Renal cortex interstitium (tissue), 11 donors: ENCODE data around the gene MRM3. TPM values are rescaled to one million over a fixed set of nuclear protein-coding genes. Genes with fewer than 3 reads are reported as not detected.
A peak's percentile ranks its signal among the peaks of the same experiment; 100 is the strongest.
"Not testable (repeated sequence)": the region's sequence is repeated elsewhere in the genome, so short reads cannot be mapped to it uniquely, and the experiment has no call there.

Experiments used
- DNase-seq, 11 donors: peaks; one replicate each; pipeline ENCODE4 v3.0.0-alpha.2; 2013; ENCODE audit warnings: low read depth in 9 of 11, low spot score in 4 of 11; ENCODE audit errors: extremely low read depth in 1 of 11
- polyA plus RNA-seq, 3 donors: library from polyadenylated mRNA; unstranded; fragments of 120-200 nt; gene quantifications; one replicate each; pipeline ENCODE4 v1.2.1, GENCODE V29; 2013; ENCODE audit not compliant: insufficient read length in 3 of 3

Gene MRM3
- polyA plus RNA-seq, 3 donors, result 20.0 to 20.7 (median 20.1) TPM

GRCh38 chr17:751269-752001, 30.7 kb upstream of the MRM3 start:
- peak in 3 of 11 donors; percentile 7 to 12 (median 11) for DNase-seq

GRCh38 chr17:752002-752619, 30.0 kb upstream of the MRM3 start, which contains the start of gene GEMIN4:
GEMIN4 (minus strand) TSS chr17:752264; CDS start chr17:752142, 122 bp downstream.
- DNase-seq, result peak; percentile 78 to 91 (median 89)

- DNase-seq, result peak in 7 of 11 donors; percentile 43 to 66 (median 49)
Observed at GRCh38 chr17:752620-753219, 29.4 kb upstream of the MRM3 start.

- no peak for DNase-seq
Observed at GRCh38 chr17:753418-753817, 28.7 kb upstream of the MRM3 start.

- DNase-seq, result not testable (repeated sequence)
Observed at GRCh38 chr17:755319-755961, 26.7 kb upstream of the MRM3 start.

GRCh38 chr17:756010-756567, 26.1 kb upstream of the MRM3 start:
- DNase-seq, result not testable (repeated sequence)

GRCh38 chr17:759964-760363, 22.2 kb upstream of the MRM3 start:
- DNase-seq, result no peak

- DNase-seq, result no peak
Observed at GRCh38 chr17:760371-760770, 21.8 kb upstream of the MRM3 start.

- DNase-seq, result no peak
Observed at GRCh38 chr17:767076-767475, 15.1 kb upstream of the MRM3 start.

GRCh38 chr17:773016-773415, 9.1 kb upstream of the MRM3 start:
- no peak for DNase-seq

- DNase-seq, result no peak
Observed at GRCh38 chr17:773467-774312, 8.5 kb upstream of the MRM3 start.

- DNase-seq, result no peak
Observed at GRCh38 chr17:774313-774584, 7.9 kb upstream of the MRM3 start.

- no peak for DNase-seq
Observed at GRCh38 chr17:778096-778495, 4.1 kb upstream of the MRM3 start.

GRCh38 chr17:784143-784542, 2.0 kb downstream of the MRM3 start:
- DNase-seq, result no peak

GRCh38 chr17:785901-786300, 3.7 kb downstream of the MRM3 start:
- DNase-seq, result not testable (repeated sequence)

- DNase-seq, result no peak
Observed at GRCh38 chr17:787641-788221, 5.6 kb downstream of the MRM3 start.

- no peak for DNase-seq
Observed at GRCh38 chr17:788551-788950, 6.4 kb downstream of the MRM3 start.

GRCh38 chr17:789160-789840, 7.1 kb downstream of the MRM3 start:
- DNase-seq, result no peak
